ENCODE results near the gene SCARB1. TPM values are rescaled to one million over a fixed set of nuclear protein-coding genes. Genes with fewer than 3 reads are reported as not detected.

SCARB1 gene
- total RNA-seq, 4 donors from 2014 or later: 18.6 to 41.8 (median 26.7) TPM

DNA sequence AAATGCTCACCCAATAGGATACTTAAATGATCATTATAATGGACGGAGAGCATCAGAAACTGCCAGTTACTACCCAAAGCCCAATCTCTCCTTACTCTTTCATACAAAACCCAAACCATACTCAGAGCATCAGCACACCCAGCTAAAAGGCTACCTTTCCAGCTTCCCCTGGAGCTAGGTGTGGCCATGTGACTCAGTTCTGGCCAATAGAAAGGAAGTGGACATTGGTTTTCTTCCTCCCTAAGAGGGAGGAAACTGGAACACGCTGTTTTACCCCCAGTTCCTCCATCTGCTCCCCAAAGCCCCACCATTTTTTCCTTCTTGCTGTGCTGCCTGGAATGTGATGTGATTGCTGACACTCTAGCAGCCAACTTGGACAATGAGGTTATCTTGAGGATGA lies 50.7 kb downstream of the SCARB1 start:
- WGBS, 2 donors: 82 to 96% methylated on average over 2 of the region's 2 CpGs
- no peak for TF ChIP-seq POLR2A (IDR thresholded peaks at IDR 0.05)
- TF ChIP-seq CTCF (IDR thresholded peaks at IDR 0.05): no peak
- no peak for DNase-seq (ENCODE audit: low spot score in 2 of 2)
- intact Hi-C loops (cut with DNase I; ENCODE audit: low total_unique reads): no loop called here
- no peak overlapping the region for H3K4me3 ChIP-seq (ENCODE audit: low read depth, poor library complexity, severe bottlenecking)

- no peak for DNase-seq (ENCODE audit: low spot score in 2 of 2)
- TF ChIP-seq POLR2A (IDR thresholded peaks at IDR 0.05) (no peak), CTCF (IDR thresholded peaks at IDR 0.05) (no peak)
- WGBS, 2 donors: 96 to 99% methylated on average over 9 of the region's 9 CpGs
- intact Hi-C loops (cut with DNase I; ENCODE audit: low total_unique reads): no loop called here
- H3K4me3 ChIP-seq (ENCODE audit: low read depth, poor library complexity, severe bottlenecking): no peak overlapping the region
Measured at GRCh38 chr12:124812356-124812755, 51.3 kb downstream of the SCARB1 start.

DNA sequence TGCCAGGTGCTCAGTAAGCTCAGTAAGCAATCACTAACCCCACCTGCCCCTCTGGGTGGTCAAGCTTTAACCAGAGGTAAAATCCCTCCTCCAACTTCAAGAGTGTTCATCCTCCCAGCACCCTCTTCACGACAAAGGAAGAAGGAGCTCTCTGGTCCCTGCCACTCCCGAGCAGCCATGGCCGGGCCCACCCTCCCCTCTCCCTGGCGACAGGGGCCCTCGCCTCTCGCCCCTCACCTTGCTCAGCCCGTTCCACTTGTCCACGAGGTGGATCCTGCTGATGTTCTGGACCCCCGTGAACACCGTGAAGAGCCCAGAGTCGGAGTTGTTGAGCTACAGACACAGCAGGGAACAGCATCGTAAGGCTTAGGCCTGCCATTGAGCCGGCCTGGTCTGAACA lies 52.0 kb downstream of the SCARB1 start:
- DNase-seq (ENCODE audit: low spot score in 2 of 2): no peak
- TF ChIP-seq CTCF (IDR thresholded peaks at IDR 0.05) (no peak), POLR2A (IDR thresholded peaks at IDR 0.05) (no peak)
- intact Hi-C loops (cut with DNase I; ENCODE audit: low total_unique reads): no loop called here
- no peak overlapping the region for H3K4me3 ChIP-seq (ENCODE audit: low read depth, poor library complexity, severe bottlenecking)
- WGBS, 2 donors: 89 to 95% methylated on average over 13 of the region's 13 CpGs

DNA sequence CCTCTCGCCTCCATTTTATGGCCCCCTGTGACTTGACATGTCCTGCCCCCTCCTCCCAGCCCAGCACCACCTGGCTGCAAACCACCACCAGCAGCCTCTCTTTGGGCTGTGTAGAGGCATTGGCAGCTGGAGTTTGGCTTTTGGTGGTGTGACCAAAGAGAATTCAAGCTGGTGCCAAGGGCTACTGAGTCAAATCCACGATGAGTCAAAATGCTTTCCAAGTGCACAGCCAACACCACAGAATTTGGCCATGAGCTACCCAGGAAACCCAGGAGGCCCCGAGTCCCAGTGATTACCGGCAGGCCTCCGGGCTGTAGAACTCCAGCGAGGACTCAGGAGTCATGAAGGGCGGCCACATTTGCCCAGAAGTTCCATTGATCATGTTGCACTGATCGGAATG lies 53.8 kb downstream of the SCARB1 start:
- no peak for DNase-seq (ENCODE audit: low spot score in 2 of 2)
- no peak overlapping the region for H3K4me3 ChIP-seq (ENCODE audit: low read depth, poor library complexity, severe bottlenecking)
- intact Hi-C loops (cut with DNase I; ENCODE audit: low total_unique reads): no loop called here
- TF ChIP-seq CTCF (IDR thresholded peaks at IDR 0.05) (no peak), POLR2A (IDR thresholded peaks at IDR 0.05) (no peak)
- 87 to 98% methylated on average over 7 to 8 of the region's 8 CpGs for WGBS, 2 donors

GRCh38 chr12:124809391-124809790 lies 54.3 kb downstream of the SCARB1 start:
- 87 to 96% methylated on average over 4 of the region's 4 CpGs for WGBS, 2 donors
- intact Hi-C loops (cut with DNase I; ENCODE audit: low total_unique reads): no loop called here
- H3K4me3 ChIP-seq (ENCODE audit: low read depth, poor library complexity, severe bottlenecking): no peak overlapping the region
- TF ChIP-seq CTCF (IDR thresholded peaks at IDR 0.05): no peak
- no peak for DNase-seq (ENCODE audit: low spot score in 2 of 2)

DNA sequence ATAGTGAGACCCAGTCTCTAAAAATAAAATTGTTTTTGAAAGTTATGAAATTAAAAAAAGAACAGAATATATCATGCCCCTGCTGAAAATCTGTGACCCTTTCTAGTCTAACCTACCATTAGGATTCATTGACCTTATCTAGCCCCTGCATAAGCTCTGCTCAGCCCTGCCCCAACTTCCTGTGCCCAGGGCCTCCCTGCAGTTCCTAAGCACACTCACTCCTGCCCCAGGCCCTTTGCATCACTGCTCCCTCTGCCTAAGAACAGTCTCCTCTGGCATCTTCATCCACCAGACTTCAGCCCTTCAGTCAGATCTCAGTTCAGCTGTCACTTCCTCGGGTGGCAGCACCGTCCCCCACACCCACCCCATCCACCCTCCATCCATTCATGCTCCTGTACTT lies 55.4 kb downstream of the SCARB1 start:
- no peak for DNase-seq (ENCODE audit: low spot score in 2 of 2)
- H3K4me3 ChIP-seq (ENCODE audit: low read depth, poor library complexity, severe bottlenecking): no peak overlapping the region
- TF ChIP-seq CTCF (IDR thresholded peaks at IDR 0.05) (no peak), POLR2A (IDR thresholded peaks at IDR 0.05) (no peak)
- WGBS, 2 donors: 90 to 92% methylated on average over 2 of the region's 2 CpGs
- intact Hi-C loops (cut with DNase I; ENCODE audit: low total_unique reads): no loop called here

Data from lower leg skin (tissue), 4 donors.